ENCODE data around the gene RABEP1. TPM values are rescaled to one million over a fixed set of nuclear protein-coding genes. Genes with fewer than 3 reads are reported as not detected.
"Not testable (repeated sequence)": the region's sequence is repeated elsewhere in the genome, so short reads cannot be mapped to it uniquely, and the experiment has no call there.

RABEP1 gene, protein sequence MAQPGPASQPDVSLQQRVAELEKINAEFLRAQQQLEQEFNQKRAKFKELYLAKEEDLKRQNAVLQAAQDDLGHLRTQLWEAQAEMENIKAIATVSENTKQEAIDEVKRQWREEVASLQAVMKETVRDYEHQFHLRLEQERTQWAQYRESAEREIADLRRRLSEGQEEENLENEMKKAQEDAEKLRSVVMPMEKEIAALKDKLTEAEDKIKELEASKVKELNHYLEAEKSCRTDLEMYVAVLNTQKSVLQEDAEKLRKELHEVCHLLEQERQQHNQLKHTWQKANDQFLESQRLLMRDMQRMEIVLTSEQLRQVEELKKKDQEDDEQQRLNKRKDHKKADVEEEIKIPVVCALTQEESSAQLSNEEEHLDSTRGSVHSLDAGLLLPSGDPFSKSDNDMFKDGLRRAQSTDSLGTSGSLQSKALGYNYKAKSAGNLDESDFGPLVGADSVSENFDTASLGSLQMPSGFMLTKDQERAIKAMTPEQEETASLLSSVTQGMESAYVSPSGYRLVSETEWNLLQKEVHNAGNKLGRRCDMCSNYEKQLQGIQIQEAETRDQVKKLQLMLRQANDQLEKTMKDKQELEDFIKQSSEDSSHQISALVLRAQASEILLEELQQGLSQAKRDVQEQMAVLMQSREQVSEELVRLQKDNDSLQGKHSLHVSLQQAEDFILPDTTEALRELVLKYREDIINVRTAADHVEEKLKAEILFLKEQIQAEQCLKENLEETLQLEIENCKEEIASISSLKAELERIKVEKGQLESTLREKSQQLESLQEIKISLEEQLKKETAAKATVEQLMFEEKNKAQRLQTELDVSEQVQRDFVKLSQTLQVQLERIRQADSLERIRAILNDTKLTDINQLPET
- 10 to 100 TPM; 58.7 to 60.6 TPM for total RNA-seq

GRCh38 chr17:5281814-5282641 is at the start of gene RABEP1:
RABEP1 (plus strand) TSS chr17:5282284; CDS start chr17:5282487, 203 bp downstream.
- POLR2A ChIA-PET, result interaction anchor here (0.6 to 2.9 kb wide), 14 partner anchors 9 to 90 kb away, joined by 3 to 9 read pairs (median 4); partner anchors contain the start of gene ZNF594

GRCh38 chr17:5233492-5233891 is 48.6 kb upstream of the RABEP1 start:
- ATAC-seq; H3K36me3 Mint-ChIP-seq (ENCODE audit: low read depth); DNase-seq; H3K9me3 Mint-ChIP-seq; H3K27ac Mint-ChIP-seq; intact Hi-C loops (cut with micrococcal nuclease); CTCF ChIA-PET; H3K27me3 Mint-ChIP-seq; POLR2A ChIA-PET; H3K4me3 Mint-ChIP-seq: not testable (repeated sequence)
- H3K4me1 Mint-ChIP-seq (ENCODE audit: low read depth), result peaks cover 31% of the 10 kb centered on the region

More at GRCh38 chr17:5281814-5282641, at the start of gene RABEP1:
- peaks cover 20% of the 10 kb centered on the region for H3K36me3 Mint-ChIP-seq (ENCODE audit: low read depth)
- peak within 1 kb of the TSS; percentile 82 for H3K4me3 Mint-ChIP-seq
- H3K4me1 Mint-ChIP-seq (ENCODE audit: low read depth), result peaks cover 27% of the 10 kb centered on the region
- CTCF ChIA-PET, result interaction anchor here (1.2 to 2.2 kb wide), 3 partner anchors 11 to 204 kb away, joined by 3 to 7 read pairs (median 3); partner anchors contain the start of genes DERL2 and MIS12
- DNase-seq, result peak; percentile 91
- intact Hi-C loops (cut with micrococcal nuclease), result loop anchor here (10.0 kb wide), 1 partner anchor 87 kb away; the partner anchor contains the start of gene ZNF594
- TF ChIP-seq CTCF (IDR thresholded peaks at IDR 0.05), result peak; percentile 42
- peak; percentile 83 for ATAC-seq
- H3K27ac Mint-ChIP-seq, result peak within 1 kb of the TSS; percentile 92
- H3K9me3 Mint-ChIP-seq, result no peaks in the 10 kb centered on the region
- no peaks in the 10 kb centered on the region for H3K27me3 Mint-ChIP-seq

- no peaks in the 10 kb centered on the region for H3K36me3 Mint-ChIP-seq (ENCODE audit: low read depth)
Measured at GRCh38 chr17:5234645-5235576, 47.2 kb upstream of the RABEP1 start, which contains the start of gene SCIMP. SCIMP (minus strand) TSS chr17:5234860; CDS start chr17:5234755, 105 bp downstream.

More at GRCh38 chr17:5234645-5235576, 47.2 kb upstream of the RABEP1 start, which contains the start of gene SCIMP:
- no peak for DNase-seq
- intact Hi-C loops (cut with micrococcal nuclease), result loop anchor here (5.0 kb wide), 1 partner anchor 38 kb away; no protein-coding TSS in a partner anchor
- Mint-ChIP-seq H3K27ac (peak within 1 kb of the TSS; percentile 57), H3K27me3 (no peaks in the 10 kb centered on the region), H3K4me1 (ENCODE audit: low read depth) (peaks cover 25% of the 10 kb centered on the region), H3K9me3 (peaks cover 4% of the 10 kb centered on the region), H3K4me3 (no peak within 1 kb of the TSS)
- ChIA-PET POLR2A (no interaction called here), CTCF (interaction anchor here (0.6 to 1.0 kb wide), 2 partner anchors 36 to 39 kb away, joined by 3 read pairs; no protein-coding TSS in a partner anchor)
- TF ChIP-seq CTCF (IDR thresholded peaks at IDR 0.05), result no peak
- no peak for ATAC-seq

Measured in activated CD8-positive, alpha-beta T cell treated with anti-CD3 and anti-CD28 coated beads for 36 hours (primary cell).